Smooth muscle cell of the pulmonary artery (primary cell): ENCODE data around the gene GARIN5A. TPM values are rescaled to one million over a fixed set of nuclear protein-coding genes. Genes with fewer than 3 reads are reported as not detected.

ENCODE experiments used
- total RNA-seq: library from RNA; depleted of rRNA; stranded (reverse); fragments of >200 nt; gene quantifications from 2 replicates; pipeline ENCODE4 v1.2.3, GENCODE V29; 2014

Gene GARIN5A
- total RNA-seq = 0.23 and 0.39 TPM in 2 replicates

DNA sequence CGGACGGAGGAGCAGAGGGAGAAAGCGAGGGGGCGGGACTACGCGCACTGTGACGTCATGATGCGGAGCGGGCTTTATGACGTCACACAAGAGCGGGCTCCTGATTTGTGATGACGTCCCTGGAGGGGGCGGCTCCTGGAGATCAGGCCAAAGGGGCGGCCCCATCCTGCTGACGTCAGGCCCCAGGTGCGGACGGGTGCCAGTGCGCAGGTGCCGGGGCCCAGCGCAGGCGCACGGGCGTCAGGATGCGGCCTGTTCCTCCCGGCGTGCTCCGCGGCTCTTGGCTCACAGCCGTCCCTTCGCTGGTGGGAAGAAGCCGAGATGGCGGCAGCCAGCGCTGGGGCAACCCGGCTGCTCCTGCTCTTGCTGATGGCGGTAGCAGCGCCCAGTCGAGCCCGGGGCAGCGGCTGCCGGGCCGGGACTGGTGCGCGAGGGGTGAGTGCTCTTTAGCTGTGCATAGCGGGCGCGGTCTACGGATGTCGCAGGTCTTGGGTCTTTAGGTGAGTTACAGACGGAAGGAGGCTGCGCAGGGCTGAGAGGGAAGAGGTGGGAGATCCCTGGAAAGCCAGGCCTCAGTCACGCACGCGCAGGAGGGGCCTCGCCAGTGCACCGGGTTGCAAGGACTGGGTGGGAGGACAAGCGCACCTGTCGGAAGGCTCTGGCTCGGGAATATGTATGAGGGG is at the start of gene GARIN5A, which contains the start of gene EMC10:
TSS of gene GARIN5A (minus strand) at position 625 of the 683 bp plus-strand sequence. CDS start at position 165, 460 bp downstream.
TSS of gene EMC10 (plus strand) at position 284 of the 683 bp plus-strand sequence. CDS start at position 322, 38 bp downstream.

DNA sequence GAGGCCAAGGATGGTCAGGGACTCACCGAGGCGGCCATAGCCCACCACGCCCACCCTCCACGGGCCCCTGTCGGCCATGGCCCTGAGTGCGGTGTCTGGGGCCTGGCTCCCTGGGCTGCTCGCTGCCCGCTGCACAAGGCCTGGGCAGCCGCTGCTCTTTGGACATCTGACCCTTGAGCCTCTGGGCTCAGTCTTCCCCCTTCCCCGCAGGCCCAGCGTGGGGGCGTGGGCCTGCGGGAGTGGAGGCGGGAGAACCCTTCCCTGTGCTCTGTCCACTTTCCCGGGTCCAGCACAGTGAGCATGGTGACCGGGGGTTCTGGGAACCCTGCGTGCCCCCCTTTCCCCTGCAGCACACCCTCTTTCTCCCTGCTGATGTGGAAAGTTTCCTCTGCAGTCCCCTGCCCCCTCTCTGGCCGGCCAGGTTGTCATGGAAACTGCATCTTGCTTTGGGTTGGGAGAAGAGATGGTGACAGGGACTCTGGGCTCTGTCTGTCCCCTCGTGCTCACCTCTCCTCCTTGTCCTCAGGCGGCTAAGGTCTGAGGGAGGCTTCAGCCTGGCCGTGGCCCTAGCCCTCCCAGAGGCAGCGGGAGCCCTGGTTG is 37.2 kb upstream of the GARIN5A start, which contains the start of gene ASPDH:
TSS of gene ASPDH (minus strand) at position 168 of the 600 bp plus-strand sequence. CDS start at position 78, 90 bp downstream.

DNA sequence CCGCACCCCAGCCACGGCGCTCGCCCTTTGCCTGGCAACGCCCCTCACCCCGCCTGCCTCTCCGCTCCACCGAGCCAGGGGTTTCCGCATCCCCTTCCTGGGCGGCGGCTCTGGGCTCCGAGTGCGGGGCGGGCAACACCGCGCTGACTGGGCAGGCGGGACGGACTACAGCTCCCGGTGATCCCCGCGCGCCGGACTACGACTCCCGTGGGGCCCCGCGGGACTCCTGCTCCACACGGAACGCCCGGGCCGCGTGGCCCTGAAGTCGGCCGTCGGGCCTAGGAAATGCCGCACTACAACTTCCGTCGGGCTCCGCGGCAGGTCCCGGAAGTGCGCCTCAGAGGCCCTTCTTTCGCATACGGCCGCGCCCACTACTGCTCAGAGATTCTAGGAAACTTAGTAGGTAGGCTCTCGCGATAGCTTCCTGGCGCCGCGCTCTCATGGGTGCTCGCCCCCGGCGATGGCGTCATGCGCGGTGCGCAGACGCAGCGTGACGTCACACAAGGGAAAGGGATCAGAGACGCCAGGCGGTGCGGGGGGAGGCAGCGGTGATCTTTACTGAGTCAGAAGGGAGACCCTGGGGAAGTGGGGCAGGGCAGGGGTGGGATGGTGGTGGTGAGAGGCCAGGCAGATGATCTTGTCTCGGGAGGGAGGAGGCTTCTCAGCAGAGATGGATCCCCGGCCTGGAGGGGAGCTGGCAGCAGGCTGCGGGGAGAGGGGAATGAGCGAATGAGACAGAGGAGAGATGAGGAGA is 34.6 kb upstream of the GARIN5A start, which contains the start of gene JOSD2:
TSS of gene JOSD2 (minus strand) at position 123 of the 754 bp plus-strand sequence. CDS start 760 bp downstream, outside the sequence.

DNA sequence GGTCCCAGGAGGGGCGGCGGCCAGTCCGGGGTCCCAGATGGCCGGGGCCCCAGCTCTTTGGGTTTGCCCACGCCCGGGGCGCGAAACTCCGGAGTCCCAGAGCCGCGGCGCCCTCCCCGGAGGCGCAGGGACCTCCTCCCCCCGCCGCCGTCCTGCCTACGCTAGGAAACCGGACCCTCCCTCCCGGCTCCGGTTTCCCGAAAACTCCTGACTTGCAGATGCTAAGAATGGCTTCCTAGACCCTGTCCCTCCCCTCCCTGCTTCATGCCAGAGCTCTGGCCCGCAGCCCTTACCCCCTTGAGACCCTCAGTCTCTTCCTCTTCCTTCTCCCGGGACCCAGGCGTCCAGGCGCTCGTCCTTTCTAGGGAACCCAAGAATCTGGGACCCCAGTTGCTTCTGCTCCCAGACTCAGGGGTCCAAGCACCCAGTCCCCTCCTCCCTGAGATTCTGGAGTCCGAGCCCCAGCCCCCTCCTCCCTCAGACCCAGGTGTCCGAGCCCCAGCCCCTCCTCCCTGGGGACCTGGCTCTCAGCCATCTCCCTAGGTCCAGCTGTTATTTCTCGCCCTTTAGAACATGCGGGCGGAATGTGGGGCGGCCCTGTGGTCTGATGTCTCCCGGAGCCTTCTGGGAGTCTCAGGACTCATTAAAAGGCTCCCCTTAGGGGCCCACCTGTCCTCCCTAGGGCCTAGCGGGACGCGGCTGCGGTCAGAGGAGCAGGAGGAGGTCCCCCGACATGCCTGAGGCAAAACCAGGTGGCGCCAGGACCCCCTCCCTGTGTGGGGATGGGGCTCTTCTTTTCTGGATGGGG is 44.2 kb downstream of the GARIN5A start, which contains the start of gene MYBPC2:
TSS of gene MYBPC2 (plus strand) at position 672 of the 808 bp plus-strand sequence. CDS start at position 734, 62 bp downstream.

DNA sequence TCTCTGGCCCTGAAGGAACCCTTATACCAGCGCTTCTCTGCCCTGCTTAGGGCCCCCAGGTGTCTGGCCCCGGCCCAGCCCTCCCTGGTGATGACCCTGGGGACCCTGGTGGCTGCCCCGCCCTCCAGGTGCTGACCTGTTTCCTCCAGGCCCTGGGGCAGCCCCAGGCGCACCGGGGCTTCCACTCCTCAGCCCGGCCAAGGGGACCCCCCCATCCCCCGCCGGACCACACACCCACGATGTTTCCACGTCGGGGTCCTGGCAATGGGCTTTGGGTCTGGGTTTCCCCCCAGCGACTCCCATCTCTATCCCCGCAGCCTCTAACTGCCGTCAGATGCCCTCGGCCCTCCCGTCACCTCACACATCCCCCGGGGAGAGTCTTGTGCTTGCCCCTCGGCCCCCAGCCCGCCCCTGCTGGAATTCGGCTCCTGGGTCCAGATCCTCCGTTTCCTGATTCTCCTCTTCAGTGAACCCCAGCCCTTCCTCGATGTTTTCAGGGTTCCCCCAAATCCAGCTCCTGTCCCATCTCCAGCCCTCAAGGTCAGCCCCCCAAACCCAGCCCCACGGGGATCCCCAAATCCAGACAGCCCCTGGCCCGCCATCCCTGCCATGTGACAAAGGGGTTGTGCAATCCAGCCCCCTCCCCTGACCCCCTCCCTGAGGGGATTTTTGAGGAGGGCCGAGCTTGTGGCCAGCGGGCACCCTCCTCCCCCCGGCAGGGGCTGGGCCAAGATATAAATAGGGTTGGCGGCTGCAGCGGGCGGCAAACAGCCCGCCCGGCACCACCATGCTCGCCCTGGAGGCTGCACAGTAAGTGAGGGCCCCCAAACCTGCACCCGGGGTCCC is 58.2 kb downstream of the GARIN5A start, which contains the start of gene SPIB:
TSS of gene SPIB (plus strand) at position 763 of the 846 bp plus-strand sequence. CDS start at position 788, 25 bp downstream.

Other genes with a start within 250 kb of the GARIN5A start
- 0.46 and 0.53 TPM in 2 replicates for gene KCNC3, start 147.5 kb downstream of the GARIN5A start, total RNA-seq
- gene NAPSA, start 111.2 kb downstream of the GARIN5A start, total RNA-seq = 0.33 and 0.36 TPM in 2 replicates
- 89.7 and 97.9 TPM in 2 replicates for gene NR1H2, start 100.4 kb downstream of the GARIN5A start, total RNA-seq
- gene POLD1, start 92.5 kb downstream of the GARIN5A start, total RNA-seq = 18.6 and 24.5 TPM in 2 replicates
- not detected in 2 replicates for gene SPIB, start 57.9 kb downstream of the GARIN5A start, total RNA-seq
- not detected in 2 replicates for gene MYBPC2, start 44.0 kb downstream of the GARIN5A start, total RNA-seq
- 84.3 and 87.3 TPM in 2 replicates for gene EMC10, start 341 bp downstream of the GARIN5A start, total RNA-seq
- 35.9 and 37.4 TPM in 2 replicates for gene JOSD2, start 34.3 kb upstream of the GARIN5A start, total RNA-seq
- not detected in 2 replicates for gene ASPDH, start 37.1 kb upstream of the GARIN5A start, total RNA-seq
- 0.26 and 1.2 TPM in 2 replicates for gene LRRC4B, start 91.6 kb upstream of the GARIN5A start, total RNA-seq
- gene SYT3, start 163.0 kb upstream of the GARIN5A start, total RNA-seq = 0.20 TPM in 2 replicates
- gene C19orf81, start 172.6 kb upstream of the GARIN5A start, total RNA-seq = not detected in 2 replicates
- 5.8 and 6.4 TPM in 2 replicates for gene SHANK1, start 243.0 kb upstream of the GARIN5A start, total RNA-seq
- gene CLEC11A, start 246.5 kb upstream of the GARIN5A start, total RNA-seq = 69.0 and 84.0 TPM in 2 replicates